A673 (cell line): ENCODE data around the gene JAG2.

Source experiments
- CTCF ChIP-seq: fragments of 300-800, 200-600 bp; sonication (generic); conservative IDR thresholded peaks from 2 replicates; pipeline ENCODE4 v1.5.1; 2017; ENCODE audit warnings: low read depth, mild to moderate bottlenecking, antibody characterized with exemption, low read length, moderate library complexity, mixed read lengths
- EZH2 ChIP-seq: fragments of 200-600 bp; sonication (generic); IDR thresholded peaks from 2 replicates; pipeline ENCODE4 v1.6.1; 2017; ENCODE audit warnings: borderline replicate concordance, low read depth, mild to moderate bottlenecking, mixed read lengths, antibody characterized with exemption, low read length; ENCODE audit not compliant: poor library complexity, severe bottlenecking

DNA sequence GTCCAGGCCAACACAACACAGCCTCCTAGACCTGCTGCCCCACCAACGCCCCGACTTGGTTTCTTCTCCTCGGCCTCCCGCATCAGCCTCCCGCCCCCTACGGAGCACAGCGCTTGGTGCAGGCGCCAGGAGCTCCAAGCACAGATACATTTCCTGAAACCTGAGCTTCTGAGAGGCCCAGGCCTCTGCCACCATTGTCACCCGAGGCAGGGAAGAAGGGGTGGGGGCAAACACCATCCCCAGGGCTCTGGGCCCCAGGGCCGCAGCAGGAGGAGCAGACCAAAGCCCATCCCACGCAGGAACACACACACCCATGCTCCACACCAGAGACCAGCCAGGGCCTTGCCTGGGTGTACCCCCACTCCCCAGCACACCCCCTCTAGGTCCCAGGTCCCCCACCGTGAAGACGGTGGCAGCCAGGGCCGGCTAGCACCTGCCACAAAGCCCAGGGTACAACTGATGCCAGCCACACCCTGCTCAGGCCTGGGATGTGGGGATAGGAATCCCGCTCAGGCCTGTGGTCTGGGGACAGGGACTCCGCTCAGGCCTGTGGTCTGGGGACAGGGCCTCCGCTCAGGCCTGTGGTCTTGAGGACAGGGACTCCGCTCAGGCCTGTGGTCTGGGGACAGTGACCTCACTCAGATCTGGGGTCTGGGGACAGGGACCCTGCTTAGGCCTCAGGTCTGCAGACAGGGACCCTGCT lies 5.4 kb downstream of the JAG2 start:
- TF ChIP-seq CTCF (no peak), EZH2 (no peak)
